Endothelial cell of umbilical vein (primary cell): ENCODE results near the gene PAQR7.

ENCODE experiments used
- EZH2 ChIP-seq: IDR thresholded peaks from 2 replicates; pipeline ENCODE4 v1.6.1; 2012; ENCODE audit warnings: borderline replicate concordance, low read depth, mild to moderate bottlenecking, moderate library complexity, low read length, inconsistent platforms; ENCODE audit not compliant: severe bottlenecking
- TF ChIP-seq, protein P1 (sequence below), 2 donors: IDR thresholded peaks; 1 replicate in 1 of 2; 2 replicates in 1 of 2; pipeline ENCODE4 v1.5.1; 2011; ENCODE audit warnings: low read length in 2 of 2, mild to moderate bottlenecking in 2 of 2, moderate library complexity in 2 of 2, control low read depth in 1 of 2, inconsistent platforms in 1 of 2, low read depth in 1 of 2; ENCODE audit not compliant: insufficient read depth in 1 of 2; ENCODE audit errors: extremely low read depth in 1 of 2

DNA sequence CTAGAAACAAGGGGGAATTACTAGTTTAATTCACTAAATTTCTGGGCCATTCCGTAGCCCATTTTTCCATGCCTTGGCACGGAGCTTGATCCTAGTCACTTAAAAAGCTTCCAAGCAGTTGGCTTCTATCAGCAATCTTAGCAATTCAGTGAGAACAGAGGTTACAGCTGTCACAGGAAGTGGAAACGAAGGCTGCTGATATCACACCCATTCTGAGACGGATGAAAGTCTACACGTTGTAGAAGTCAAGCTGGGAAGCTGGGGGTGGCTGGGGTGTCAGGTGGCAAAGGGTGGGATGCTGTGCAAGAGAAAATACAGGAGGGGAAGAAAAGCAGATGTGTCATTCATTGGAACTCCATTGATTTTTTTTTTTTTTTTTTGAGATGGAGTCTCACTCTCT, 42.5 kb upstream of the PAQR7 start:
- TF ChIP-seq, protein P1, sequence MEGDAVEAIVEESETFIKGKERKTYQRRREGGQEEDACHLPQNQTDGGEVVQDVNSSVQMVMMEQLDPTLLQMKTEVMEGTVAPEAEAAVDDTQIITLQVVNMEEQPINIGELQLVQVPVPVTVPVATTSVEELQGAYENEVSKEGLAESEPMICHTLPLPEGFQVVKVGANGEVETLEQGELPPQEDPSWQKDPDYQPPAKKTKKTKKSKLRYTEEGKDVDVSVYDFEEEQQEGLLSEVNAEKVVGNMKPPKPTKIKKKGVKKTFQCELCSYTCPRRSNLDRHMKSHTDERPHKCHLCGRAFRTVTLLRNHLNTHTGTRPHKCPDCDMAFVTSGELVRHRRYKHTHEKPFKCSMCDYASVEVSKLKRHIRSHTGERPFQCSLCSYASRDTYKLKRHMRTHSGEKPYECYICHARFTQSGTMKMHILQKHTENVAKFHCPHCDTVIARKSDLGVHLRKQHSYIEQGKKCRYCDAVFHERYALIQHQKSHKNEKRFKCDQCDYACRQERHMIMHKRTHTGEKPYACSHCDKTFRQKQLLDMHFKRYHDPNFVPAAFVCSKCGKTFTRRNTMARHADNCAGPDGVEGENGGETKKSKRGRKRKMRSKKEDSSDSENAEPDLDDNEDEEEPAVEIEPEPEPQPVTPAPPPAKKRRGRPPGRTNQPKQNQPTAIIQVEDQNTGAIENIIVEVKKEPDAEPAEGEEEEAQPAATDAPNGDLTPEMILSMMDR (IDR thresholded peaks at IDR 0.05; ENCODE audit: extremely low read depth in 1 of 2, insufficient read depth in 1 of 2, low read depth in 1 of 2, low read length in 2 of 2), result no peak
- no peak for TF ChIP-seq EZH2
